GM19467 (cell line): ENCODE data around the gene MEGF6.

Source experiments
- ATAC-seq: cut with Tn5 transposase; IDR thresholded peaks from one replicate; pipeline ENCODE4 v1.9.1; 2021; ENCODE audit warnings: mild to moderate bottlenecking, moderate library complexity; ENCODE audit not compliant: unreplicated experiment

Gene MEGF6

DNA sequence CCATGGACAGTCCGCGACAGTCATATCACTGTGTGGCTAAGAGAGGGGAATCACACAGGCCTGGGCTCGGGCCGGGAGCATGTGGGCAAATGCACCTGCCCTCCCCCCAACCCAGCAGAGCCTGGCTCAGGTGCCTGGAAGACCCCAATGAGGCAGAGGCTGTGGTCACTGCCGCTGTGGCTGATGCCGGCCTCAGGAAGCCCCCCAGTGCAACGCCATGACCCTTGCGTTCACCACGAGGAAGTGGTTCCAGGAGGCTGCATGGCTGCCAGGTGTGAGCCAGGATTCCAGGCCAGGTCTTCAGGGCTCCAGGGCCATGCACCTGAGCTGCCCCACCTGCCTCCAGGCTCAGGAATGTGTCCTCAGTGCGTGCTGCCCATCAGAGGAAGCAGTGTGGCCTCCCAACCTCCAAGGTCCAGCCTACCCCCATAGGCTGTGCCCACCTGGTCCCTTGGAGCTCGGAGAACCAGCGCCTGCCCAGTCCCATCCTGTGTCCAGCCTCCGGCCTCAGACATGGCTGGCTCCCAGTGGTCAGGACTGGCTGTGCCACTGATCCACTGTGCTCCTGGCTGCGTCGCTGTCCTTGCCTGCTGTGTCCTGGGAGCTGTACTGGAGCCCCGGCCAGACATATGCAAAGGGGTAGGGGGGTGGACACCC is 148.8 kb downstream of the MEGF6 start:
- ATAC-seq = no peak

DNA sequence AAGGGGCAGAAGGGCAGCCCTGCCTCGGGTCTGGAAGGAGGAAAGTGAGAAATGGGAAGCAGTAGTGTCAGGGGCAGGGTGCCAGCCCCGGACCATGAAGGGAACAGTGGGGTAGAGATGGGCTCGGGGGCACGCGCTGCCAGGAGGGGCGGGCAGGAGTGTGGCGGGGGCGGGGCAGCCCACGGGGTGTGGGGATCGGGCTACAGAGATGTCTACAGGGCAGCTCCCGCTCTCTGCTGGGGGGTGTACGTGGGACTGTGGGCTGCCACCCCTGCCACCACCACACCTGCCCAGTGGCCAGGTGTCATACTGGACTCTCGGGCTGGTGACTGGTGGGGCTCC is 149.4 kb downstream of the MEGF6 start:
- ATAC-seq = no peak

DNA sequence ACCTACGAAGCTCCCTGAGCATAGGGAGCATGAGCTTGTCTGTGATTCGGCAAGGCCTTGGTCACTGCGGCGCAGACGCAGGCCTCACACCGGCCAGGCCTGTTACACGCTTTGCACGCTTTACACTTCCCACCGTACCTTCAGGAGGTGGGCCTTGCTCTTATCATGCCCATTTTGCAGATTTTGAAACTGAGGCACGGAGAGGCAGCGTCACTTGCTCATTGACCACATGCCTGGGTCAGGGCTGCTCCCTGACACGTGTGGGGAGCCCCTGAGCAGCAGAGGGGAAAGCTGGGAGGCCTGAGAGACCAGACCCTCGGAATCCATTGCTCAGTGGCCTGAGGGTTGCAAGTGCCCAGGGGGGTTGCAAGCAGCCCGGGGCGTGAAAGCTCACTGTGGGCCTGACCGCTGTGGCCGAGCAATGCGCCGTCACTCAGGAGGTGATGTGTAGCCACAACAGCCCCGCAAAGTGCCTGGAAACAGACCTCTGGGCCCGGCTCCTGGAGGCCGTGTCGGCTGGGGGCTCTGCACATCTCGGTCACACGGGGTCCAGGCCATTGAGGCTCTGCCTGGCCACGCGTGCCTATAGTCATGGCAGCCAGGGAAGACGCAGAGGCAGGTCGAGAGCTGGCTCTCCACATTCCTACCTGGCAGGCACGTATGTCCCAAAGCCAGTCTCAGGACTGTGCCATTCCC is 149.9 kb downstream of the MEGF6 start:
- ATAC-seq = no peak

GRCh38 chr1:3460672-3461131 is 150.6 kb downstream of the MEGF6 start:
- ATAC-seq = no peak

DNA sequence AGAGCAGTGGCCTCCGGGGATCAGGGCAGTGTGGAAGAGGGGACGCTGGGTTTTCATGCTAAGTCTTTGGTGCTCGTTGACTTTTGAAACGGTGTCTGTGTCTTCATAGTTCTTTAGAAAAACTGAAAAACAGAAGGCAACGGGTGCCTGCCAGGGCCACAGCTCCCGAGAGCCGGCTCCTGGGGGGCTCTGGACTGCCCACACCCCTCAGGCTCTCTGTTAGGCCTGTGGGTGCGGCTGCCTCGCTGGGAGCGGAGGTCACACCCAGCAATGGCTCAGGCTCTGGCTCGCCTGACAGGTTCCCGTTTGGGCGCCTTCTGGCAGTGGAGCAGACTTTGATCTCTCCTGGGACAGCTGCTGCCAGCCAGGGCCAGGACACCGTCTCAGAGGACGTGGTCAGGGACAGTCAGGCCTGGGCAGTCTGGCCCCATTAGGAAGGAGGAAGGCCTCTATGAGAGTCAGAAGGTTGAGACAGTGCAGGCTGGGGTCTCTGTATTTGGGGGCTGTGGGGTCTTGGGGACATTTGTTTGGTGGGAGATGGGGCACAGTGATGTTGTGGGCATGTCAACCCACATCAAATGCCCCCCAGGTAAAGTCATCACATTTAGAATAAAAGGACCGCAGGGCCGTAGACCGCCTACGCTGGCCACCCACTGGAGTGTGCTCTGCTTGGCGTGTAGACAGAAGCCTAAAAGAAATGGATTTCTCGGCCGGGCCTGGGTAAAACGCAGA is 151.2 kb downstream of the MEGF6 start:
- no peak for ATAC-seq

DNA sequence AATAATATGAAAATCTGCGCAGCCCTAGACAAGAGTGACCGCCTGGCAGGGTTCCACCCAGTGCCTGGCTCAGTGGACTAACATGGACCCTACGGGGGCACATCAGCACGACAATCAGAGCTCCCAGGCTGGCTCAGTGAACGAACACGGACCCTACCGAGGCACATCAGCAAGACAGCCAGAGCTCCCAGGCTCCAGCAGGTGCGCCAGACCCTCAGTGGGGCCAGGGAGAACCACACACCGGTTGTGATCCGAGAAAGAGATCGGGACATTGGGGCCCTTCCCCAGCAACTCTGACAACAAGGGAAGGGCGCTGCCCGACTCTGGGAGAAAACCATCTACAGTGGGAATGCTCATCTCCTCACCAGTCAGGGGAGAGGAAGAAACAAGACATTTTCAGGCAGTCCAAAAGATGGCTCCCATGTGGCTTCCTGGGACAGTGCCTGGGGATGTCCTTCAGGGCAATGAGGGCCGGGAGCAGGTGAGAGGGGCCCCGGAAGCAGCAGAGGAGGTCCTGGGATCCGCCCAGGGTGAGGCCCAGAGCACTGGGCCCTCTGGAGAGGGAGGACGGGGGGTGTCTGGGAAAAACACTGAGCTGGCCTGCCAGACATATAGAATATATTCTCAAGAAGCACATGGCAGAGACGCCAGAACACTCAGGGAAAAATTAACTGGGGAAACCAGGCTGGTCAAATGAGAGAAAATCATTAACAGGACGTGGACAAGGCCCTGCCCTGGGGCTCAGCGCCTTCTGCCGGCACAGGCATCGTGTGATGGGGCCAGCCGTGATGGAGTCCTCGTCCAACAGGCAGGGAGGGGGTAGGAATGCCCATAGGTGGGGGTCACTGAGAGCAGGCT is 152.0 kb downstream of the MEGF6 start:
- ATAC-seq = no peak

GRCh38 chr1:3457910-3458883 is 153.1 kb downstream of the MEGF6 start:
- ATAC-seq = no peak

DNA sequence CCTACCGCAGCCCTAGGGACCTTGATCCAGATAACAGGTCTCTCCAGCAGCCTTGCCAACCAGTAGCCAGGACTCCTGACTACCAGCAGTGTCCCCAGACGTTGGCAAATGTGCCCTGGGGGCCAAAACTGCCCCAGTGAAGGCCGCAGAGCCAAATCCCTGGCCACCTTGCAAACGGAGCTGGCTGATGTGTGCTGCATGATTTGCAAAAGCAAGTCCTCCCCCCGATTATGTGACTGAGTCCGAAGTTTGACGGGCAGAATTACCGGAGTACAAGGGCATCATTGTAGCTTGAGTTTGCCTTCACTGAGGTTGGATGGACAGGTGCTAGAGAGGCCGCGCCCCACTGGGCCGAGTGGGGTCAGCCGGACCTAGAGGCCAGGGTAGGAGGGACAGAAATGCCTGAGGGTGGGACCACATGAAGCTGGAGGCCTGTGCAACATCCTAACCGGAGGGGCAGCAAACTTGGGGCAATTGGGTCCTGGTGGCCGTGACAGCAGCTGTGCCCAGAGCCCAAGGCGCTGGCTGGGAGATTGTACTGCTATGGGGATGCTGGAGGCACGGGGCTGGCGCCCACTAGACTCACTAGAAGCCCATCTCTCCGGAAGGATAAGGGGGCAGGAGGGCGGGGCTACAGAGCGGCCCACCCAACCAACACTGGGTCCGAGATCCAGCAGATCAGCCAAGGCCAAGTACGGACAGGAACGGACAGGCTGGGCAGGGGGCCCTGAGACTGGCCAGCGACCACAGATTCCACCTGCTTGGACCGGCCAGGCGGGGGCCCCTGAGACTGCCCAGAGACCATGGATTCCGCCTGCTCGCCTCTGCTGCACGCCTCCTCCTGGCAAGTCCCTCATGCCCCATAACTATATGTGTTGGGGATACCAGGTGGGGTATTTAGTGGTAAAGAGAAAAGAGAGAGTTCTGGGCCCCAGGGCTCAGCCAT is 154.1 kb downstream of the MEGF6 start:
- ATAC-seq = no peak

DNA sequence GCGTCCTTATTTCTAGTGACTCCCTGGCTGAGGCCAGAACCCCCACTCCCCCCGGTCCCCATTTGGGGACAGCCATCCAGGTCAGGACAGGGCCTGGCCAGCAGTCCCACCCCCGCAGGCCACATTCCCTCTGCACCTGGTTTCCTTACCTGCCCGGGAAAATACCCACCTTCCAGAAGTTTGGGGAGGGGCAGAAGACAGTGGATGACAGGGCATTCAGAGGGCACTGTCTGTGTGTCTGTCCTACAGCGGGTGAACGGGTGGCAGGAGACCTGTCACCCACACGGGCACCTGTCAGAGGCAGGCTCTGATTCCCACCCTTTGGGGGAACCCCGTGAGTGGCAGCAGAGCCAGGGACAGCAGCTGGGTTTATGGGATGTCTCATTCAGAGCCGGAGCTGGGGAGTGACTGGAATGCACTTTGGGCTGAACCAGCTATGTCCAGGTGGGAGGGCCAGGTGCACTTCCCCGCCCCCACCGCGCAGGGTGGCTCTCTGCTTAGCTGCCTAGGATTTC is 154.8 kb downstream of the MEGF6 start:
- ATAC-seq = no peak

DNA sequence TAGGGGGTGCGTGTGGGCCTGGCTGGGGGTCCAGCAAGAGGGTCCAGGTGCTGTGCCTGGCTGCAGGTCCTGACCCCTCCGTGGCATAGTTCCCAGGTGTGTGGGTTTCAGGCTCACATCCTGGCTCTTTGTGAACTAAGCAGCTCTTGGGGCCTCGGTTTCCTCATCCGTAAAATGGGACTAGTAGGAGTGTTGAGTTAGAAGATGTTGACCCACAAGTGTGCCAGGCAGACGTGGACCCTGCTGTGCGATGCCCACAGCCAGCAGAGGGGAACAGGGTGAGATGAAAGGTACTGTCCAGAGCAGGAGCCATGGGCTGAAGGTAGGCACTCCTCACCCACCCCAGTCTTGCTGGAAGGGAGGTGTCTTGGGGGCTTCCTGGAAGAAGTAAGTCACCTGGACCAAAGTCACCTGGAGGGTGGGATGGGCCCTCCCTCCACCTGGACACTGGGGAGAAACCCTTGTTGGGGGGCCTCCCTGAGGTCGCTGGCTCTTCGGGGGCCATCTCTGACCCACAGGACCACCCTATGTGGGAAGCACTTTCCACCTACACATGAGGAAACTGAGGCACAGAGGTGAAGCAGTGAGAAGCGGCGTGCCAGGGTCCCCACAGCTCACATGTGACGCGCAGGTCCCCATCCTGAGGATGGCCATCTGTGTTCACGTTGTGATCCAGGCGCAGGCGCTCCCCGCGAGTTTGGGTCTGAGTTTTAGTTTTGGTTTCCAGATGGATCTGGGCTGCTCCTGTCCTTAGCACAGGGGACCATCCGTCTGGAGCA is 155.4 kb downstream of the MEGF6 start:
- ATAC-seq = no peak

GRCh38 chr1:3454811-3455618 is 156.3 kb downstream of the MEGF6 start:
- no peak for ATAC-seq

DNA sequence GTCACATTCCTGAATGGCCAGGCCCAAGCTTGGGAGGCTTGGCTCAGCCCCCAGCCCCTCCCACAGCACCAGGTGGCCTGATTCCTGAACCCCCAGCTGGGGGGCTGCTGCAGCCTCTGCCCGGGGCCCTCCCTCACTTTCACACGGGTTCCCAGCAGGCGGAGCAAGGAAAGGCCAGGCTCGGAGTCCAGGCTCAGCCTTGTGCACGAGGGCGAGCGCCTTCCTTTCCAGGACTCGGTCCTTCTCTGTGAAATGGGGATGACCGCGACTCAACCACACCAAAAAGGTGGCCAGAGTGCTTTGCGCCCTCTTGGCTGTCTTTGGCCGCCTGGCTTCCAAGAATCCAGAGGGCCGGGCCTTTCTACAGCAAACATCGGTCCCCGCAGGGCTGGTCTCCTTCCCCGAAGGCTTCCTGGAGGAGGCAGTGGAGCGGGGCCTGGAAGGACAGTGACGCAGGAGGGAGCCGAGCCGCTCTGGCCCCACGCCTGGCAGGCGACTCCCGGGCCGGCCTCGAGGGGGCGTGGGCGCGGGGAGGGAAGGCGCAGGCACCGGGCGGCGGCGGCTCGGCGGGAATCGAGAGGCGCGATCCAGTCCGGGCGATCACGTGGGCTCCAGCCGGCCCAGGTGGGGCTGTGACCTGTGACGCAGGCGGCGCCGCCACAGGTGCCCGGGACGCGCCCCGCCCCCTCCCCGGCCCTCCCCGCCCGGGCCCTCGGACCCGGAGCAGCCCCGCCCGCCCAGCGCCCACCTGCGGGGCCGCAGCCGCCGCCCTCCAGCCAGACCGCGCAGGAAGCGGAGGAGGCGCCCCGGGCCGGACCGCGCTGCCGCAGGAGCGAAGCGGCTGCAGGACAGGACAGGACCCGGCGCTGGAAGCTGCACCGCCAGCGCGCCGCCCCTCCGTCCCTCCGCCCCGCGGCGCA is 157.2 kb downstream of the MEGF6 start, which contains the start of gene ARHGEF16:
Gene ARHGEF16, plus strand, starts transcription at position 775 of the 920 bp plus-strand sequence. CDS start 8,420 bp downstream, outside the sequence.
- no peak for ATAC-seq

DNA sequence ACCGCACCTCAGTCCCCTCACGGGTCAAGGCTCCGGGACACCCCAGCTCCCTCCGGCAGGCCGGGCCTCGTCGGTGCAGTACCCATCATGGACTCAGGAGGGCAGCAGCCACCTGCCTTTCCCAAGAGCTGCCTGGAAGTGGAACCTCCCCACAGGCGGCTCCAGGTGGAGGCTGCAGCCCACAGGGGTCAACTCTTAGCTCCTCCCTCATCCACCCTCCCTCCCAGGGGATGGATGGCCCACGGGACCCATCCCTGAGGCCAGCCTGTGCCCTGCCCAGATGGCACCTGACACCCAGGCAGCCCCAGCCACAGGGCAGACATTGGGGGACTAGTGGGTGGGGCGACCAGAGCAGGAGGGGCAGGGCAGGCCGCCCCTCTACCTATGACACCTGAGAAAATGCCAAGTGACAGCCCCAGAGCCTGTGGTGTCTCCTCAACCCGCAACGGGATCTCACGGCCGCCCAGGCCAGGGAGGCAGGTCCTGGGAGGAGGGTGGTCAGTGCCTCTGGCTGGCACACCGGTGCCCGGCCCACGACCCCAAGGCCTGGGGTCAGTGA is 158.0 kb downstream of the MEGF6 start:
- ATAC-seq = no peak

- ATAC-seq = no peak
Measured at GRCh38 chr1:3452866-3453175, 158.5 kb downstream of the MEGF6 start.

DNA sequence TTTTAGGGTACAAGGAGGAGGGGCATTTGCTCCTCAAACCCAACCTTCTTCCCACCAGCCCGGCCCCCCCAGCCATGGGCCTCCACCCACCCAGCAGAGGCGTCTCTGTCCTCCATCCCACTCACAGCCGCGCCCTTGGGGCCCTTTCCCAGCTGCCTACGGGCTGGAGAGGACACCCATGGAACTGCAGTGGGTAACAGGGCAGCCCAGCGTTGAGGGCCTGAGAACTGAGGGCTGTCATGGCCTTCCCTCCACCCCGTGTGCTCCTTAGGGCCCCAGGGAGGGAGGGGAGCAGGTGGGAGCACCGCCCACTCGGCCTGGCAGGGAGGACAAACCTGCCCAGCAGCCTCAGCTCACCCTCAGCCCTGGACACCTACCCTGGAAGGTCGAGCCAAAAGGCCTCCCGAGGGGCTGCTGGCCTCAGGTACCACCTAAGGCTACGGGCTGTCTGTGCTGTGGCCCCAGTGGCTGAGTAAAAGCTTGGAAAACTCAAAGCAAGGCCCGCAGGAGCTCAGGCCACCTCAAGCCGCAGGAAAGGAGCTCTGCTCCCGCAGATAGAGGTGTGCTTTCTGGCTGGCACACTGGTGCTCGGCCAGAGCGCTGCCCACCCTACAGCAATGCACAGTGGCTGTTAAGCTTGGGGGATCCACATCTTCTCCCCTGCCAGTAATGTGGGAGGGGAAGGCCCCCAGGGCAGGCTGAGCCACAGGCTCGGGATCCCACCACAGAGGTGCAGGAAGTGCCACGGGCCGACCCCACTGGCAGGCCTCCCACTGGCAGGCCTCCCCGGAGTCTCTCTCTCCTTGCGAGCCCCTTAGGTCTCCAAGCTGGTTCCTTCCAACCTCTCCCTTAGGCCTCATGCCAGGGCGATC is 159.1 kb downstream of the MEGF6 start:
- no peak for ATAC-seq
